MM.1S (cell line): ENCODE data around the gene MGAT4C.

Experiments used
- DNase-seq: peaks from one replicate; pipeline ENCODE4 v3.0.0-alpha.2; 2015
- H2AFZ ChIP-seq: fragments of 300-600 bp; sonication (generic); 2 replicates; pipeline ENCODE4 v1.6.0; 2016; ENCODE audit warnings: antibody characterized with exemption, low read length
- H3F3A ChIP-seq: fragments of 300-600 bp; sonication (generic); 2 replicates; pipeline ENCODE4 v1.6.1; 2016; ENCODE audit warnings: mild to moderate bottlenecking, antibody characterized with exemption, low read length, moderate library complexity, mixed read lengths; ENCODE audit not compliant: insufficient read depth
- H3K27ac ChIP-seq: fragments of 300-600 bp; sonication (generic); 2 replicates; pipeline ENCODE4 v1.5.1; 2016; ENCODE audit warnings: mild to moderate bottlenecking, low read length
- H3K27me3 ChIP-seq: fragments of 300-600 bp; sonication (generic); replicated peaks from 2 replicates; pipeline ENCODE4 v1.6.0; 2016; ENCODE audit warnings: low read length; ENCODE audit not compliant: insufficient read depth
- H3K36me3 ChIP-seq: fragments of 300-600 bp; sonication (generic); replicated peaks from 2 replicates; pipeline ENCODE4 v1.6.1; 2016; ENCODE audit warnings: mild to moderate bottlenecking, low read length, mixed read lengths; ENCODE audit not compliant: insufficient read depth
- H3K4me1 ChIP-seq: fragments of 300-600 bp; sonication (generic); 2 replicates; pipeline ENCODE4 v1.6.1; 2016; ENCODE audit warnings: low read length, mixed read lengths
- H3K4me2 ChIP-seq: fragments of 300-600 bp; sonication (generic); 2 replicates; pipeline ENCODE4 v1.6.0; 2016; ENCODE audit warnings: low read depth, low read length
- H3K4me3 ChIP-seq: fragments of 300-600 bp; sonication (generic); 2 replicates; pipeline ENCODE4 v1.5.1; 2016; ENCODE audit warnings: low read length, mixed read lengths
- H3K79me2 ChIP-seq: fragments of 300-600 bp; sonication (generic); 2 replicates; pipeline ENCODE4 v1.6.1; 2016; ENCODE audit warnings: mixed run types, low read length, mixed read lengths
- H3K9ac ChIP-seq: fragments of 300-600 bp; sonication (generic); 2 replicates; pipeline ENCODE4 v1.6.1; 2016; ENCODE audit warnings: low read length, mixed read lengths
- H3K9me2 ChIP-seq: fragments of 300-600 bp; sonication (generic); replicated peaks from 2 replicates; pipeline ENCODE4 v1.6.1; 2016; ENCODE audit warnings: mild to moderate bottlenecking, low read length, mixed read lengths; ENCODE audit not compliant: insufficient read depth
- H3K9me3 ChIP-seq: fragments of 300-600 bp; sonication (generic); replicated peaks from 2 replicates; pipeline ENCODE4 v1.6.1; 2016; ENCODE audit warnings: mild to moderate bottlenecking, low read length, mixed read lengths; ENCODE audit not compliant: insufficient read depth
- H4K20me1 ChIP-seq: fragments of 300-600 bp; sonication (generic); 2 replicates; pipeline ENCODE4 v1.6.1; 2016; ENCODE audit warnings: mild to moderate bottlenecking, low read length, moderate library complexity, mixed read lengths; ENCODE audit not compliant: insufficient read depth
- EZH2 ChIP-seq: fragments of 300-600 bp; sonication (generic); optimal IDR thresholded peaks from 2 replicates; pipeline ENCODE3; 2017; ENCODE audit warnings: low read depth, mild to moderate bottlenecking, antibody characterized with exemption, low read length, mixed read lengths
- EZH2phosphoT487 ChIP-seq: fragments of 300-600 bp; sonication (generic); IDR thresholded peaks from 2 replicates; pipeline ENCODE4 v1.6.1; 2018; ENCODE audit warnings: antibody characterized with exemption, low read length
- TF ChIP-seq, protein P1 (sequence below): fragments of 300-600 bp; sonication (generic); IDR thresholded peaks from 2 replicates; pipeline ENCODE4 v1.5.1; 2016; ENCODE audit warnings: antibody characterized with exemption, low read length, mixed read lengths

MGAT4C gene

DNA sequence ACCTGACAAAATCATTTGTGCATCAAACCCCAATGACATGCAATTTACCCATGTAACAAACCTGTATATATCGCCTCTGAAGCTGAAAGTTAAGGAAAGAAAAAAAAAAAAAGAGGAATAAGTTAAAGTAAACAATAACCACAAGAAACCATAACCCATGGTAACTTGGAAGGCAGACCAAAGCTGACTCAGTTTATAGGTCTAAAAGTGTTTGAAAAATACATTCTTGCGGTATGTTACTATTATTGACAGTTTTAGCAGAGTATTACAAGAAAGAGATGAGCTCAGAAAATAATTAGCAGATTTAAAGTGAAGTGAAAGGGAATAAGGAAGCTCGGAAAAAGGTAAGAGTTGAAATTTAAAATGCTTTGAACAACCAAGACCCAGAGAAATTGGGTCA is 34.4 kb upstream of the MGAT4C start:
- Histone ChIP-seq H3K9me3 (no peaks in the 10 kb centered on the region), H3K79me2 (no peaks in the 10 kb centered on the region), H3K9me2 (no peaks in the 10 kb centered on the region), H3K27ac (no peak overlapping the region), H2AFZ (no peak overlapping the region), H3K27me3 (no peaks in the 10 kb centered on the region), H3K36me3 (no peaks in the 10 kb centered on the region), H3K9ac (no peak overlapping the region), H3K4me1 (no peaks in the 10 kb centered on the region), H3K4me3 (no peak overlapping the region), H3K4me2 (no peak overlapping the region), H3F3A (no peaks in the 10 kb centered on the region), H4K20me1 (no peaks in the 10 kb centered on the region)
- DNase-seq, result no peak
- TF ChIP-seq, protein P1, sequence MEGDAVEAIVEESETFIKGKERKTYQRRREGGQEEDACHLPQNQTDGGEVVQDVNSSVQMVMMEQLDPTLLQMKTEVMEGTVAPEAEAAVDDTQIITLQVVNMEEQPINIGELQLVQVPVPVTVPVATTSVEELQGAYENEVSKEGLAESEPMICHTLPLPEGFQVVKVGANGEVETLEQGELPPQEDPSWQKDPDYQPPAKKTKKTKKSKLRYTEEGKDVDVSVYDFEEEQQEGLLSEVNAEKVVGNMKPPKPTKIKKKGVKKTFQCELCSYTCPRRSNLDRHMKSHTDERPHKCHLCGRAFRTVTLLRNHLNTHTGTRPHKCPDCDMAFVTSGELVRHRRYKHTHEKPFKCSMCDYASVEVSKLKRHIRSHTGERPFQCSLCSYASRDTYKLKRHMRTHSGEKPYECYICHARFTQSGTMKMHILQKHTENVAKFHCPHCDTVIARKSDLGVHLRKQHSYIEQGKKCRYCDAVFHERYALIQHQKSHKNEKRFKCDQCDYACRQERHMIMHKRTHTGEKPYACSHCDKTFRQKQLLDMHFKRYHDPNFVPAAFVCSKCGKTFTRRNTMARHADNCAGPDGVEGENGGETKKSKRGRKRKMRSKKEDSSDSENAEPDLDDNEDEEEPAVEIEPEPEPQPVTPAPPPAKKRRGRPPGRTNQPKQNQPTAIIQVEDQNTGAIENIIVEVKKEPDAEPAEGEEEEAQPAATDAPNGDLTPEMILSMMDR, result no peak
- TF ChIP-seq EZH2 (no peak), EZH2phosphoT487 (no peak)

DNA sequence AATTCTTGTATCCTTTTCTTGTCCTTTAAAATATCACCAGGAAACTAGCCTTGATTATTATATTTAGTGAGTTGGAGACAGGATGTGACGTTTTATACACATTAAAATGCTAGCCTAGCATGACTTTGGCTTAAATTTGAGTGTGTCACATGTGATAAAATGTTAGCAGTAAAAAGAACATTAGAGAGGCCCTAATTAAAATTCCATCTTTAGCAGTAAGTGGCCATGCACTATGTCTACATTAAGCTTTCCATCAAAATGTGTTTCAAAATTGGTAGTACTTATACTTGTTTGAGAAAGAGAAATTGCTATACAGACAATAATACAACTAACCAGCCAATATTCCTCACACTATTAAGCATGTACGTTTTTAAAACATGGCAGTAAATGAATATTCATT is 29.9 kb upstream of the MGAT4C start:
- no peak overlapping the region for H2AFZ ChIP-seq
- H3K27ac ChIP-seq, result no peak overlapping the region
- H3K27me3 ChIP-seq, result no peaks in the 10 kb centered on the region
- no peaks in the 10 kb centered on the region for H3K36me3 ChIP-seq
- TF ChIP-seq EZH2 (no peak), EZH2phosphoT487 (no peak)
- TF ChIP-seq, protein P1, result no peak
- no peaks in the 10 kb centered on the region for H3F3A ChIP-seq
- H3K79me2 ChIP-seq, result no peaks in the 10 kb centered on the region
- no peak overlapping the region for H3K4me3 ChIP-seq
- no peak overlapping the region for H3K9ac ChIP-seq
- no peaks in the 10 kb centered on the region for H4K20me1 ChIP-seq
- H3K4me2 ChIP-seq, result no peak overlapping the region
- no peaks in the 10 kb centered on the region for H3K4me1 ChIP-seq
- H3K9me3 ChIP-seq, result no peaks in the 10 kb centered on the region
- H3K9me2 ChIP-seq, result no peaks in the 10 kb centered on the region
- no peak for DNase-seq

DNA sequence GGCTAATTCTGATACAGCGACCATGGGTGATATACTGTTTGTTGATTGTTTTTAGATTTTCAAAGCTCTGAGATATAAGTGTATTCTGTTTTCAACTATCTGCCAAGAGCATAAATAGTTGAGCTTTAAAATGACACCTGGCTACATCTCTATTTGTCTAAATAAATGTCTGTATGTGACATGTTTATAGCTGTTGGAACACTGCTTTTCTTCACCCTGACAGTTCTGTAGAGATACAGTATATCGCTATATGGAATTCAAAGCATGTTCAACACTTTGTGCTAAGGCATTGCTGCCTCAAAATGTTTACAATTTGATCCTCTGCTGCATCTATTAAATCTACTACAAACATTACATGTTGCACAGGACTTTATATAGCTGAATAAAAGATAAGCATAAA is 27.4 kb upstream of the MGAT4C start:
- no peaks in the 10 kb centered on the region for H3K9me2 ChIP-seq
- no peak overlapping the region for H3K4me3 ChIP-seq
- no peaks in the 10 kb centered on the region for H3K79me2 ChIP-seq
- H2AFZ ChIP-seq, result no peak overlapping the region
- H4K20me1 ChIP-seq, result no peaks in the 10 kb centered on the region
- H3K36me3 ChIP-seq, result no peaks in the 10 kb centered on the region
- no peak for DNase-seq
- no peaks in the 10 kb centered on the region for H3K27me3 ChIP-seq
- no peaks in the 10 kb centered on the region for H3F3A ChIP-seq
- no peaks in the 10 kb centered on the region for H3K9me3 ChIP-seq
- H3K4me1 ChIP-seq, result no peaks in the 10 kb centered on the region
- H3K27ac ChIP-seq, result no peak overlapping the region
- H3K9ac ChIP-seq, result no peak overlapping the region
- TF ChIP-seq EZH2phosphoT487, result no peak
- TF ChIP-seq EZH2, result no peak
- TF ChIP-seq, protein P1, result no peak
- no peak overlapping the region for H3K4me2 ChIP-seq
